SK-N-SH (cell line): ENCODE measurements around the gene R3HDM4. TPM values are rescaled to one million over a fixed set of nuclear protein-coding genes. Genes with fewer than 3 reads are reported as not detected.

Experiments used
- CTCF ChIA-PET: fragments of 300-600, 350-600 bp; formaldehyde crosslinking; extraction: SDS; loops from one replicate; lab custom pipeline; 2021; lab: Yijun Ruan, JAX
- POLR2A ChIA-PET: fragments of 350-600 bp; sonication (Branson Sonifier 250); formaldehyde crosslinking; extraction: SDS; loops from one replicate; lab custom pipeline; 2020; ENCODE audit warnings: antibody characterized with exemption, inconsistent platforms; lab: Yijun Ruan, JAX
- DNase-seq: peaks from one replicate; pipeline ENCODE4 v3.0.0; 2012
- H2AFZ ChIP-seq: fragments of 200-600 bp; sonication (generic); 2 replicates; pipeline ENCODE4 v1.8.1; 2016; ENCODE audit warnings: antibody characterized with exemption, mild to moderate bottlenecking, low read depth
- H3F3A ChIP-seq: fragments of 200-600 bp; sonication (generic); replicated peaks from 2 replicates; pipeline ENCODE3; 2016; ENCODE audit warnings: antibody characterized with exemption, mild to moderate bottlenecking; ENCODE audit not compliant: insufficient read depth
- H3K27ac ChIP-seq, 2 experiments: fragments of 200-500 bp in 1 of 2; fragments of 200-600 bp in 1 of 2; sonication (Bioruptor generic) in 1 of 2; sonication (generic), shearing (Covaris generic) in 1 of 2; 2 replicates each; pipeline versions ENCODE4 v1.5.1 to v1.6.1; 2014 to 2016; ENCODE audit warnings: low read depth in 2 of 2, inconsistent platforms in 1 of 2, low read length in 1 of 2, mild to moderate bottlenecking in 1 of 2, mixed read lengths in 1 of 2
- H3K27me3 ChIP-seq: fragments of 200-600 bp; sonication (generic), shearing (Covaris generic); 2 replicates; pipeline ENCODE4 v1.6.1; 2016; ENCODE audit warnings: mixed run types; ENCODE audit not compliant: insufficient read depth
- H3K36me3 ChIP-seq, 2 experiments: fragments of 200-500 bp in 1 of 2; fragments of 200-600 bp in 1 of 2; sonication (Bioruptor generic) in 1 of 2; sonication (generic) in 1 of 2; replicated peaks in 1 of 2; 2 replicates each; pipeline versions ENCODE3 to v1.5.1; 2014 to 2016; ENCODE audit warnings: low read length in 1 of 2, mild to moderate bottlenecking in 1 of 2; ENCODE audit not compliant: insufficient read depth in 2 of 2, control insufficient read depth in 1 of 2
- H3K4me1 ChIP-seq, 2 experiments: fragments of 200-500 bp in 1 of 2; fragments of 200-600 bp in 1 of 2; sonication (Bioruptor generic) in 1 of 2; sonication (generic), shearing (Covaris generic) in 1 of 2; 2 replicates each; pipeline versions ENCODE4 v1.5.1 to v1.6.1; 2014 to 2016; ENCODE audit warnings: low read depth in 1 of 2, low read length in 1 of 2, mixed run types in 1 of 2; ENCODE audit not compliant: insufficient read depth in 2 of 2, control insufficient read depth in 1 of 2
- H3K4me2 ChIP-seq: fragments of 200-600 bp; sonication (generic), shearing (Covaris generic); 2 replicates; pipeline ENCODE4 v1.6.1; 2017; ENCODE audit warnings: mixed run types
- H3K4me3 ChIP-seq, 2 experiments: fragments of 200-500 bp in 1 of 2; fragments of 200-600 bp in 1 of 2; sonication (Bioruptor generic) in 1 of 2; sonication (generic), shearing (Covaris generic) in 1 of 2; 2 replicates each; pipeline versions ENCODE4 v1.5.1 to v1.8.1; 2014 to 2016; ENCODE audit warnings: low read depth in 2 of 2, inconsistent platforms in 1 of 2, low read length in 1 of 2, mild to moderate bottlenecking in 1 of 2, mixed read lengths in 1 of 2, moderate library complexity in 1 of 2
- H3K79me2 ChIP-seq: fragments of 200-600 bp; sonication (generic); 2 replicates; pipeline ENCODE4 v1.8.1; 2017; ENCODE audit warnings: mild to moderate bottlenecking; ENCODE audit not compliant: insufficient read depth
- H3K9ac ChIP-seq: fragments of 200-600 bp; sonication (generic); 2 replicates; pipeline ENCODE4 v1.6.1; 2017; ENCODE audit warnings: mixed run types
- H3K9me2 ChIP-seq: fragments of 200-600 bp; sonication (generic); 2 replicates; pipeline ENCODE4 v1.6.1; 2017; ENCODE audit warnings: mixed run types
- H3K9me3 ChIP-seq: fragments of 200-600 bp; sonication (generic); 2 replicates; pipeline ENCODE4 v1.6.1; 2017; ENCODE audit warnings: mixed run types, mild to moderate bottlenecking, moderate library complexity
- H4K20me1 ChIP-seq: fragments of 200-600 bp; sonication (generic); 2 replicates; pipeline ENCODE4 v1.6.1; 2017; ENCODE audit warnings: mild to moderate bottlenecking, mixed run types; ENCODE audit not compliant: insufficient read depth
- EZH2phosphoT487 ChIP-seq: fragments of 200-600 bp; sonication (generic); IDR thresholded peaks from 2 replicates; pipeline ENCODE4 v1.6.1; 2017; ENCODE audit warnings: low read depth, mixed run types, mild to moderate bottlenecking, antibody characterized with exemption, moderate library complexity, borderline replicate concordance
- FOXJ3 ChIP-seq: sonication (generic); formaldehyde crosslinking; IDR thresholded peaks from 2 replicates; pipeline ENCODE4 v1.5.1; 2020; ENCODE audit warnings: mild to moderate bottlenecking, missing genetic modification reagents
- FOXM1 ChIP-seq: IDR thresholded peaks from 2 replicates; pipeline ENCODE4 v1.4.0; 2012; ENCODE audit warnings: low read depth, mild to moderate bottlenecking
- JUND ChIP-seq: IDR thresholded peaks from 2 replicates; pipeline ENCODE4 v1.4.0; 2012
- MEF2A ChIP-seq: IDR thresholded peaks from 2 replicates; pipeline ENCODE4 v1.4.0; 2012; ENCODE audit warnings: low read depth, borderline replicate concordance
- POLR2AphosphoS5 ChIP-seq: IDR thresholded peaks from 2 replicates; pipeline ENCODE4 v1.6.1; 2012; ENCODE audit warnings: low read depth, low read length
- RFX5 ChIP-seq: IDR thresholded peaks from 2 replicates; pipeline ENCODE4 v1.6.1; 2012; ENCODE audit warnings: mild to moderate bottlenecking, improper control_type of control experiment, low read length
- RXRA ChIP-seq: IDR thresholded peaks from 2 replicates; pipeline ENCODE4 v1.4.0; 2012; ENCODE audit warnings: low read depth, mild to moderate bottlenecking, borderline replicate concordance
- SIN3A ChIP-seq: IDR thresholded peaks from 2 replicates; pipeline ENCODE4 v1.6.1; 2012; ENCODE audit warnings: low read depth, mild to moderate bottlenecking, low read length, moderate library complexity, borderline replicate concordance
- TAF1 ChIP-seq: IDR thresholded peaks from 2 replicates; pipeline ENCODE4 v1.6.1; 2012; ENCODE audit warnings: low read depth, mild to moderate bottlenecking, low read length, moderate library complexity, borderline replicate concordance
- YY1 ChIP-seq: IDR thresholded peaks from 2 replicates; pipeline ENCODE4 v1.4.0; 2012; ENCODE audit warnings: low read depth, mild to moderate bottlenecking
- WGBS: methylation state at CpG from one replicate; pipeline ENCODE4 v1.1.6; 2017; ENCODE audit warnings: low lambda C conversion rate; 5-methylcytosine and 5-hydroxymethylcytosine counted together
- polyA plus RNA-seq, 3 experiments: library from polyadenylated mRNA; depleted of rRNA; stranded (reverse); fragments of >200 nt; gene quantifications; 2 replicates each; pipeline ENCODE4 v1.2.3, GENCODE V29; 2012
- TF ChIP-seq, protein P1 (sequence below): fragments of 200-600 bp; sonication (generic); IDR thresholded peaks from 2 replicates; pipeline ENCODE4 v1.6.1; 2017; ENCODE audit warnings: antibody characterized with exemption, mild to moderate bottlenecking, moderate library complexity
- TF ChIP-seq, protein P2 (sequence below): fragments of 150-350 bp; IDR thresholded peaks from 2 replicates; pipeline ENCODE4 v1.6.1; 2016; ENCODE audit warnings: mild to moderate bottlenecking, low read depth, low read length
- TF ChIP-seq, protein P3 (sequence below): IDR thresholded peaks from 2 replicates; pipeline ENCODE4 v1.4.0; 2012; ENCODE audit warnings: low read depth, borderline replicate concordance
- TF ChIP-seq, protein P4 (sequence below): IDR thresholded peaks from 2 replicates; pipeline ENCODE4; 2012
- TF ChIP-seq, protein P5 (sequence below): IDR thresholded peaks from 2 replicates; pipeline ENCODE4 v1.4.0; 2012; ENCODE audit warnings: low read depth
- TF ChIP-seq, protein P6 (sequence below): IDR thresholded peaks from 2 replicates; pipeline ENCODE4 v1.4.0; 2012; ENCODE audit warnings: low read depth, borderline replicate concordance

R3HDM4 gene
- polyA plus RNA-seq, 1 of the 3 experiments (the other 2 are of a cell fraction), result 39.2 TPM

DNA sequence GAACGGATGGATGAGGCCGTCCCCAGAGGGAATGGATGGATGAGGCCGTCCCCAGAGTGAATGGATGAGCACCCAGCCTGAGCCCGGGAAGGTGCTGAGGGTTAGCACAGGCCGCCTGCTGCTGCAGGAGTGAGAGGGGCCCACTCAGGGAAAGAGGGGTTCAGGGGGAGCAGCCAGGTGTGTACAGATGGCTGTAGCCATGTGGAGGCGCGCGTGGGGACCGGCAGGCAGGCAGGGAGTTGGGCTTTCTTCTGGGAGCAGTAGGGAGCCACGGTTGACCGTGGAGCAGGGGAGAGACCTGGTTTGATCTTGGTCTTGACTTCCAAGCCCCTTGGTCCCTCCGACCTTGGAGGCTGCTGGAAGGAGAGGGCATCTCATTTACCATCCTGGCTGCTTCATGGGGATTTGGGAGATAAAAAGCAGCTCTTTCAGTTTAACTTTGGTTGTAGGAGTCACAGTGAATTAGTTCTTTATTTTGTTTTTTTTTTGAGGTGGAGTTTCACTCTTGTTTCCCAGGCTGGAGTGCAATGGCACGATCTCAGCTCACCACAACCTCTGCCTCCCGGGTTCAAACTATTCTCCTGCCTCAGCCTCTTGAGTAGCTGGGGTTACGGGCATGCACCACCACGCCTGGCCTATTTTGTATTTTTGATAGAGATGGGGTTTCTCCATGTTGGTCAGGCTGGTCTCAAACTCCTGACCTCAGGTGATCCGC is 37.5 kb upstream of the R3HDM4 start:
- Histone ChIP-seq H3K27me3 (no peaks in the 10 kb centered on the region), H3K4me1 (peaks cover 0 to 7% of the 10 kb centered on the region in 2 experiments; a peak in 1 of 4 replicates), H4K20me1 (peaks cover 40% of the 10 kb centered on the region; the same call in 1 of the 2 replicates), H3K79me2 (peaks cover 5% of the 10 kb centered on the region; the same call in 1 of the 2 replicates), H3K4me2 (no peak overlapping the region), H3K9ac (no peak overlapping the region), H3F3A (no peaks in the 10 kb centered on the region), H3K9me2 (no peaks in the 10 kb centered on the region), H3K36me3 (peaks cover 0 to 4% of the 10 kb centered on the region in 2 experiments), H3K9me3 (no peaks in the 10 kb centered on the region), H2AFZ (no peak overlapping the region), H3K4me3 (no peak overlapping the region), H3K27ac (no peak overlapping the region)
- POLR2A ChIA-PET, result no interaction called here
- TF ChIP-seq, protein P1, sequence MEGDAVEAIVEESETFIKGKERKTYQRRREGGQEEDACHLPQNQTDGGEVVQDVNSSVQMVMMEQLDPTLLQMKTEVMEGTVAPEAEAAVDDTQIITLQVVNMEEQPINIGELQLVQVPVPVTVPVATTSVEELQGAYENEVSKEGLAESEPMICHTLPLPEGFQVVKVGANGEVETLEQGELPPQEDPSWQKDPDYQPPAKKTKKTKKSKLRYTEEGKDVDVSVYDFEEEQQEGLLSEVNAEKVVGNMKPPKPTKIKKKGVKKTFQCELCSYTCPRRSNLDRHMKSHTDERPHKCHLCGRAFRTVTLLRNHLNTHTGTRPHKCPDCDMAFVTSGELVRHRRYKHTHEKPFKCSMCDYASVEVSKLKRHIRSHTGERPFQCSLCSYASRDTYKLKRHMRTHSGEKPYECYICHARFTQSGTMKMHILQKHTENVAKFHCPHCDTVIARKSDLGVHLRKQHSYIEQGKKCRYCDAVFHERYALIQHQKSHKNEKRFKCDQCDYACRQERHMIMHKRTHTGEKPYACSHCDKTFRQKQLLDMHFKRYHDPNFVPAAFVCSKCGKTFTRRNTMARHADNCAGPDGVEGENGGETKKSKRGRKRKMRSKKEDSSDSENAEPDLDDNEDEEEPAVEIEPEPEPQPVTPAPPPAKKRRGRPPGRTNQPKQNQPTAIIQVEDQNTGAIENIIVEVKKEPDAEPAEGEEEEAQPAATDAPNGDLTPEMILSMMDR, result no peak
- 90% methylated on average over 15 of the region's 17 CpGs for WGBS
- CTCF ChIA-PET, result interaction anchor here (1.0 kb wide), 1 partner anchor 33 kb away, joined by 3 read pairs; the partner anchor contains the start of gene WDR18
- no peak for DNase-seq

DNA sequence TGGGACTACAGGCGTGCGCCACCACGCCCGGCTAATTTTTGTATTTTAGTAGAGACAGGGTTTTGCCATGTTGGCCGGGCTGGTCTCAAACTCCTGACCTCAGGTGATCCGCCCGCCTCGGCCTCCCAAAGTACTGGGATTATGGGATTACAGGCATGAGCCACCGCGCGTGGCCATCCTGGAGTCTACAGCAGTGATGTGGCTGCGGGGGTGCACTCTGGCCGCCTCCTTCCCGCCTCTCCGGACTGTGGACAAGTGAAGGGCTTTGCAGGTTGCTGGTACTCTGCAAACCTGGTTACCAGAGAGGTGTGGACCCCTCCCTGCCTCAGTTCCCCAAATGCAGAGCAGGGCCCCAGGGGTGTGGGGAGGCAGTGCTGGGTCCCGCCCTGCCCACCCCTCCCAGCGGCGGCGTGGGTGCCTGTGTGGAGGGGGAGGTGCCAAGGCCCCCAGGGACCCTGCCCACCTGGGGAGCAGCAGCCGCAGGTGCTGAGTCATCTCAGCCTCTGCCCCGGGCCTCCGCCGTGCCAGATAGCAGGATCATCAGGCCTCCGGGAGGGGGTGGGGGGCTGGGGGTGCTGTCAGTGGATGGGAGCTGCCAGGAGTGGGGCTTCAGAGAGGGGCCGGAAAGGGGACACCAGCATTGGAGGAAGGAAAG is 36.0 kb upstream of the R3HDM4 start:
- no peaks in the 10 kb centered on the region for H3F3A ChIP-seq
- H3K4me2 ChIP-seq, result no peak overlapping the region
- H3K9ac ChIP-seq, result no peak overlapping the region
- TF ChIP-seq SIN3A, result no peak
- no peak for TF ChIP-seq FOXJ3 (CRISPR knock-in tag)
- TF ChIP-seq RXRA, result no peak
- no peak for TF ChIP-seq YY1
- TF ChIP-seq MEF2A, result no peak
- no peak for TF ChIP-seq TAF1
- TF ChIP-seq JUND, result no peak
- TF ChIP-seq, protein P2, sequence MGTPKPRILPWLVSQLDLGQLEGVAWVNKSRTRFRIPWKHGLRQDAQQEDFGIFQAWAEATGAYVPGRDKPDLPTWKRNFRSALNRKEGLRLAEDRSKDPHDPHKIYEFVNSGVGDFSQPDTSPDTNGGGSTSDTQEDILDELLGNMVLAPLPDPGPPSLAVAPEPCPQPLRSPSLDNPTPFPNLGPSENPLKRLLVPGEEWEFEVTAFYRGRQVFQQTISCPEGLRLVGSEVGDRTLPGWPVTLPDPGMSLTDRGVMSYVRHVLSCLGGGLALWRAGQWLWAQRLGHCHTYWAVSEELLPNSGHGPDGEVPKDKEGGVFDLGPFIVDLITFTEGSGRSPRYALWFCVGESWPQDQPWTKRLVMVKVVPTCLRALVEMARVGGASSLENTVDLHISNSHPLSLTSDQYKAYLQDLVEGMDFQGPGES, result no peak
- TF ChIP-seq, protein P3, sequence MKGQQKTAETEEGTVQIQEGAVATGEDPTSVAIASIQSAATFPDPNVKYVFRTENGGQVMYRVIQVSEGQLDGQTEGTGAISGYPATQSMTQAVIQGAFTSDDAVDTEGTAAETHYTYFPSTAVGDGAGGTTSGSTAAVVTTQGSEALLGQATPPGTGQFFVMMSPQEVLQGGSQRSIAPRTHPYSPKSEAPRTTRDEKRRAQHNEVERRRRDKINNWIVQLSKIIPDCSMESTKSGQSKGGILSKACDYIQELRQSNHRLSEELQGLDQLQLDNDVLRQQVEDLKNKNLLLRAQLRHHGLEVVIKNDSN, result no peak
- TF ChIP-seq FOXM1, result no peak
- TF ChIP-seq, protein P4, sequence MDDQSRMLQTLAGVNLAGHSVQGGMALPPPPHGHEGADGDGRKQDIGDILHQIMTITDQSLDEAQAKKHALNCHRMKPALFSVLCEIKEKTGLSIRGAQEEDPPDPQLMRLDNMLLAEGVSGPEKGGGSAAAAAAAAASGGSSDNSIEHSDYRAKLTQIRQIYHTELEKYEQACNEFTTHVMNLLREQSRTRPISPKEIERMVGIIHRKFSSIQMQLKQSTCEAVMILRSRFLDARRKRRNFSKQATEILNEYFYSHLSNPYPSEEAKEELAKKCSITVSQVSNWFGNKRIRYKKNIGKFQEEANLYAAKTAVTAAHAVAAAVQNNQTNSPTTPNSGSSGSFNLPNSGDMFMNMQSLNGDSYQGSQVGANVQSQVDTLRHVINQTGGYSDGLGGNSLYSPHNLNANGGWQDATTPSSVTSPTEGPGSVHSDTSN, result no peak
- TF ChIP-seq POLR2AphosphoS5, result no peak
- no peak for TF ChIP-seq RFX5
- TF ChIP-seq, protein P5, sequence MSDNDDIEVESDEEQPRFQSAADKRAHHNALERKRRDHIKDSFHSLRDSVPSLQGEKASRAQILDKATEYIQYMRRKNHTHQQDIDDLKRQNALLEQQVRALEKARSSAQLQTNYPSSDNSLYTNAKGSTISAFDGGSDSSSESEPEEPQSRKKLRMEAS, result no peak
- TF ChIP-seq, protein P6, sequence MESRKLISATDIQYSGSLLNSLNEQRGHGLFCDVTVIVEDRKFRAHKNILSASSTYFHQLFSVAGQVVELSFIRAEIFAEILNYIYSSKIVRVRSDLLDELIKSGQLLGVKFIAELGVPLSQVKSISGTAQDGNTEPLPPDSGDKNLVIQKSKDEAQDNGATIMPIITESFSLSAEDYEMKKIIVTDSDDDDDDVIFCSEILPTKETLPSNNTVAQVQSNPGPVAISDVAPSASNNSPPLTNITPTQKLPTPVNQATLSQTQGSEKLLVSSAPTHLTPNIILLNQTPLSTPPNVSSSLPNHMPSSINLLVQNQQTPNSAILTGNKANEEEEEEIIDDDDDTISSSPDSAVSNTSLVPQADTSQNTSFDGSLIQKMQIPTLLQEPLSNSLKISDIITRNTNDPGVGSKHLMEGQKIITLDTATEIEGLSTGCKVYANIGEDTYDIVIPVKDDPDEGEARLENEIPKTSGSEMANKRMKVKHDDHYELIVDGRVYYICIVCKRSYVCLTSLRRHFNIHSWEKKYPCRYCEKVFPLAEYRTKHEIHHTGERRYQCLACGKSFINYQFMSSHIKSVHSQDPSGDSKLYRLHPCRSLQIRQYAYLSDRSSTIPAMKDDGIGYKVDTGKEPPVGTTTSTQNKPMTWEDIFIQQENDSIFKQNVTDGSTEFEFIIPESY, result no peak
- TF ChIP-seq EZH2phosphoT487, result no peak
- H3K9me3 ChIP-seq, result no peaks in the 10 kb centered on the region
- peaks cover 8% of the 10 kb centered on the region; the same call in 1 of the 2 replicates for H3K79me2 ChIP-seq
- 97% methylated on average over 15 of the region's 25 CpGs for WGBS
- POLR2A ChIA-PET, result no interaction called here
- CTCF ChIA-PET, result interaction anchor here (1.4 kb wide), 1 partner anchor 26 kb away, joined by 6 read pairs; no protein-coding TSS in a partner anchor
- H3K4me1 ChIP-seq, result peaks cover 0 to 20% of the 10 kb centered on the region in 2 experiments; a peak in 1 of 4 replicates
- peaks cover 0 to 4% of the 10 kb centered on the region in 2 experiments for H3K36me3 ChIP-seq
- no peak overlapping the region for H3K27ac ChIP-seq
- no peak overlapping the region for H2AFZ ChIP-seq
- H4K20me1 ChIP-seq, result peaks cover 41% of the 10 kb centered on the region; the same call in 1 of the 2 replicates
- H3K4me3 ChIP-seq, result no peak overlapping the region
- DNase-seq, result no peak
- H3K9me2 ChIP-seq, result no peaks in the 10 kb centered on the region
- no peaks in the 10 kb centered on the region for H3K27me3 ChIP-seq
